H1 (cell line): ENCODE results near the gene SLC25A45. TPM values are rescaled to one million over a fixed set of nuclear protein-coding genes. Genes with fewer than 3 reads are reported as not detected.

Experiments used
- CTCF ChIP-seq, 3 experiments: IDR thresholded peaks; 1 replicate in 2 of 3; 2 replicates in 1 of 3; pipeline versions ENCODE4 v1.5.1 to v1.6.1; 2011; ENCODE audit warnings: low read length in 3 of 3, mild to moderate bottlenecking in 3 of 3, inconsistent platforms in 2 of 3, low read depth in 1 of 3, moderate library complexity in 1 of 3; ENCODE audit not compliant: insufficient read depth in 1 of 3; ENCODE audit errors: control extremely low read depth in 1 of 3
- EGR1 ChIP-seq: IDR thresholded peaks from 2 replicates; pipeline ENCODE4 v1.6.1; 2011; ENCODE audit warnings: low read depth, low read length, borderline replicate concordance
- FOSL1 ChIP-seq: IDR thresholded peaks from 2 replicates; pipeline ENCODE4 v1.6.1; 2011; ENCODE audit warnings: mild to moderate bottlenecking, low read depth, low read length, moderate library complexity; ENCODE audit not compliant: insufficient read depth
- GABPA ChIP-seq: IDR thresholded peaks from 2 replicates; pipeline ENCODE4 v1.6.1; 2011; ENCODE audit warnings: mild to moderate bottlenecking, low read length, moderate library complexity, borderline replicate concordance; ENCODE audit not compliant: insufficient read depth
- GTF2F1 ChIP-seq: IDR thresholded peaks from 2 replicates; pipeline ENCODE4 v1.6.1; 2012; ENCODE audit warnings: low read depth, low read length, improper control_type of control experiment, borderline replicate concordance
- NRF1 ChIP-seq: IDR thresholded peaks from 2 replicates; pipeline ENCODE4 v1.6.1; 2011; ENCODE audit warnings: mild to moderate bottlenecking, low read depth, low read length, improper control_type of control experiment
- POU5F1 ChIP-seq: IDR thresholded peaks from 2 replicates; pipeline ENCODE4 v1.6.1; 2011; ENCODE audit warnings: low read depth, mild to moderate bottlenecking, low read length, moderate library complexity
- SIX5 ChIP-seq: IDR thresholded peaks from 2 replicates; pipeline ENCODE4 v1.6.1; 2011; ENCODE audit warnings: mild to moderate bottlenecking, low read depth, low read length
- polyA plus RNA-seq, 7 experiments: library from polyadenylated mRNA; depleted of rRNA in 3 of 7; stranded (reverse) in 5 of 7; unstranded in 2 of 7; fragments of >200 nt in 5 of 7; fragments of 200-250 nt in 2 of 7; gene quantifications; 1 replicate in 5 of 7; 2 replicates in 1 of 7; 4 replicates in 1 of 7; pipeline versions ENCODE4 v1.2.1 to v1.2.3, GENCODE V29; 2011 to 2013; ENCODE audit warnings: missing spikeins in 2 of 7, mixed read lengths in 2 of 7
- total RNA-seq: library from RNA; stranded (reverse); fragmentation: NEBNext Ultra II Directional; extraction: Animal tissue kit (Norgen Biotek cat#: 25700); gene quantifications from 2 replicates; pipeline ENCODE4 v1.2.1, GENCODE V29; 2021

Gene SLC25A45
- total and polyA plus RNA-seq, 2 of the 8 experiments (the other 6 are each of a cell fraction or from before 2014, with no cell fraction given), result 0.54 to 0.59 TPM

- TF ChIP-seq CTCF (IDR thresholded peaks at IDR 0.05; ENCODE audit: control extremely low read depth in 1 of 3, insufficient read depth in 1 of 3, low read depth in 1 of 3, low read length in 3 of 3) (no peak), POU5F1 (no peak), FOSL1 (no peak), SIX5 (no peak), GABPA (no peak), NRF1 (no peak), EGR1 (no peak), GTF2F1 (no peak)
Observed at GRCh38 chr11:65394125-65394536, 11.7 kb upstream of the SLC25A45 start (continued).
